B cell (primary cell): ENCODE data around the gene MAGI2. TPM values are rescaled to one million over a fixed set of nuclear protein-coding genes. Genes with fewer than 3 reads are reported as not detected.

Experiments
- ATAC-seq: fragments of 200-7000 bp; cut with Tn5 transposase; one replicate; pipeline ENCODE4 v1.10.0; 2021; ENCODE audit warnings: low read depth, mild to moderate bottlenecking, moderate number of reproducible peaks, moderate library complexity
- CTCF ChIA-PET: fragments of 350-600 bp; sonication (Branson Sonifier 250); formaldehyde crosslinking; loops from one replicate; lab custom pipeline; 2021; ENCODE audit warnings: antibody characterized with exemption, inconsistent platforms; lab: Charles Lee
- POLR2A ChIA-PET: fragments of 350-600 bp; sonication (Branson Sonifier 250); formaldehyde crosslinking; loops from one replicate; lab custom pipeline; 2021; ENCODE audit warnings: antibody characterized with exemption; lab: Charles Lee
- DNase-seq: peaks from one replicate; pipeline ENCODE4 v3.0.0; 2013
- H2AFZ ChIP-seq: 2 replicates; pipeline ENCODE4 v1.6.1; 2012; ENCODE audit warnings: mild to moderate bottlenecking, low read depth, low read length; ENCODE audit not compliant: insufficient read depth, poor library complexity, severe bottlenecking
- H3K27ac ChIP-seq, 2 donors: 1 replicate in 1 of 2; 2 replicates in 1 of 2; pipeline ENCODE4 v1.5.1; 2012 to 2013; ENCODE audit warnings: low read length in 2 of 2, mild to moderate bottlenecking in 2 of 2, moderate library complexity in 1 of 2
- H3K27me3 ChIP-seq, 4 experiments: fragments of 200-600 bp in 1 of 4; sonication (generic) in 1 of 4; replicated peaks in 1 of 4; 1 replicate in 2 of 4; 2 replicates in 2 of 4; pipeline versions ENCODE4 v1.6.1 to v1.7.0; 2013 to 2016; ENCODE audit warnings: low read length in 3 of 4, mild to moderate bottlenecking in 2 of 4, mixed read lengths in 1 of 4, moderate library complexity in 1 of 4; ENCODE audit not compliant: insufficient read depth in 4 of 4, control insufficient read depth in 3 of 4; ENCODE audit errors: control extremely low read depth in 1 of 4
- H3K36me3 ChIP-seq, 2 experiments: replicated peaks in 1 of 2; 1 replicate in 1 of 2; 2 replicates in 1 of 2; pipeline versions ENCODE4 v1.6.1 to v1.7.1; 2013; ENCODE audit warnings: low read length in 1 of 2; ENCODE audit not compliant: insufficient read depth in 2 of 2, control insufficient read depth in 1 of 2; ENCODE audit errors: control extremely low read depth in 1 of 2, extremely low read depth in 1 of 2
- H3K4me1 ChIP-seq, 2 donors: fragments of 200-600 bp in 1 of 2; sonication (generic) in 1 of 2; 1 replicate in 1 of 2; 2 replicates in 1 of 2; pipeline versions ENCODE4 v1.5.1 to v1.6.1; 2013 to 2017; ENCODE audit warnings: low read length in 2 of 2; ENCODE audit not compliant: control insufficient read depth in 2 of 2, insufficient read depth in 2 of 2
- H3K4me2 ChIP-seq: replicated peaks from 2 replicates; pipeline ENCODE3; 2012; ENCODE audit warnings: mild to moderate bottlenecking, low read depth, low read length; ENCODE audit not compliant: poor library complexity, severe bottlenecking
- H3K4me3 ChIP-seq, 5 experiments: fragments of 200-600 bp in 1 of 5; sonication (generic) in 1 of 5; 1 replicate in 3 of 5; 2 replicates in 2 of 5; pipeline versions ENCODE4 v1.5.1 to v1.7.0; 2011 to 2016; ENCODE audit warnings: low read length in 4 of 5, mild to moderate bottlenecking in 4 of 5, low read depth in 2 of 5, control low read depth in 1 of 5, moderate library complexity in 1 of 5; ENCODE audit not compliant: insufficient read depth in 1 of 5; ENCODE audit errors: control extremely low read depth in 1 of 5, extremely low read depth in 1 of 5
- H3K79me2 ChIP-seq: fragments of 200-600 bp; sonication (generic); one replicate; pipeline ENCODE4 v1.6.0; 2016; ENCODE audit warnings: low read length; ENCODE audit not compliant: control insufficient read depth, insufficient read depth
- H3K9ac ChIP-seq: fragments of 200-600 bp; sonication (generic); 2 replicates; pipeline ENCODE4 v1.6.1; 2017; ENCODE audit warnings: mild to moderate bottlenecking, low read length, moderate library complexity
- H3K9me3 ChIP-seq, 3 donors: one replicate each; pipeline versions ENCODE4 v1.6.1 to v1.7.1; 2013; ENCODE audit warnings: low read length in 2 of 3; ENCODE audit not compliant: control insufficient read depth in 2 of 3, insufficient read depth in 1 of 3; ENCODE audit errors: control extremely low read depth in 1 of 3
- H4K20me1 ChIP-seq: 2 replicates; pipeline ENCODE4 v1.6.0; 2012; ENCODE audit warnings: mild to moderate bottlenecking, low read length; ENCODE audit not compliant: insufficient read depth, control insufficient read depth, poor library complexity, severe bottlenecking
- H3K27ac Mint-ChIP-seq: one replicate; pipeline ENCODE4 v1.8.0; 2021; ENCODE audit warnings: mixed read lengths
- H3K27me3 Mint-ChIP-seq: one replicate; pipeline ENCODE4 v1.8.0; 2021; ENCODE audit warnings: mixed read lengths
- H3K4me1 Mint-ChIP-seq: one replicate; pipeline ENCODE4 v1.8.0; 2021; ENCODE audit warnings: mixed read lengths
- H3K4me3 Mint-ChIP-seq: one replicate; pipeline ENCODE4 v1.8.0; 2021; ENCODE audit warnings: mixed read lengths
- H3K9me3 Mint-ChIP-seq: one replicate; pipeline ENCODE4 v1.8.0; 2022; ENCODE audit warnings: mixed read lengths; ENCODE audit not compliant: insufficient read depth
- EZH2 ChIP-seq: IDR thresholded peaks from 2 replicates; pipeline ENCODE4 v1.6.1; 2012; ENCODE audit warnings: borderline replicate concordance, low read depth, mild to moderate bottlenecking, moderate library complexity, low read length; ENCODE audit not compliant: insufficient read depth, poor library complexity, severe bottlenecking
- WGBS: methylation state at CpG from one replicate; pipeline ENCODE4 v1.1.5; 2013; ENCODE audit warnings: missing lambda C conversion rate; ENCODE audit not compliant: insufficient coverage; 5-methylcytosine and 5-hydroxymethylcytosine counted together
- intact Hi-C: fragments of 100-400 bp; cut with micrococcal nuclease; formaldehyde crosslinking; loops from one replicate; pipeline ENCODE4 v1.10.0; 2022
- polyA plus RNA-seq: library from polyadenylated mRNA; depleted of rRNA; stranded (reverse); fragments of >200 nt; gene quantifications from 2 replicates; pipeline ENCODE4 v1.2.3, GENCODE V29; 2012
- total RNA-seq, 2 donors: library from RNA; stranded (reverse); fragments of 120-200 nt in 1 of 2; gene quantifications; 1 replicate in 1 of 2; 2 replicates in 1 of 2; pipeline versions ENCODE4 v1.2.3 to v1.2.4, GENCODE V29; 2013 to 2022
- TF ChIP-seq, protein P1 (sequence below): fragments of 200-600 bp; IDR thresholded peaks from one replicate; pipeline ENCODE4 v1.8.0; 2022; ENCODE audit warnings: antibody characterized with exemption, mild to moderate bottlenecking

MAGI2 gene
- total and polyA plus RNA-seq, 2 donors (not counting 1 experiment from before 2014, with no cell fraction given) = 0.16 to 0.64 TPM

DNA sequence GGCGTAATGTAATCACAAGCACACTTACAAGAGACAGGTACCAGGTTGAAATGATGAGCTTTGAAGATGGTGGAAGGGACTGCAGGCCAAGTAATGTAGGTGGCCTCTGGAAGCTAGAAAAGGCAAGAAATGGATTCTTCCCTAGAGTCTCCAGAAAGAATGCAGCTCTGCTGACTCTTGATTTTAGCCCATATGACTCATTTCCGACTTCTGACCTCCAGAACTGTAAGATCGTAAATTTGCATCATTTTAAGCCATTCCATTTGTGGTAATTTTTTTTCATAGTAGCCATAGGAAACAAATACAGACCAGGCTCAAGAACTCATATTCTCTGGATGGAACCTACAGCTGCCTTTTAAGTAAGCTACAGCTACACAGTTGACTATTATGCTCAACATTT lies 315.5 kb downstream of the MAGI2 start:
- DNase-seq = no peak
- no peak overlapping the region for H3K4me2 ChIP-seq
- no peaks in the 10 kb centered on the region for H3K27me3 Mint-ChIP-seq
- H3K4me1 Mint-ChIP-seq = no peaks in the 10 kb centered on the region
- no peak overlapping the region for H3K9ac ChIP-seq
- H3K27me3 ChIP-seq = no peaks in the 10 kb centered on the region
- H3K9me3 Mint-ChIP-seq = peaks cover 4% of the 10 kb centered on the region
- no peak overlapping the region for H3K27ac Mint-ChIP-seq
- no peak overlapping the region for H3K27ac ChIP-seq
- no peak for ATAC-seq
- H3K79me2 ChIP-seq = no peaks in the 10 kb centered on the region
- no peaks in the 10 kb centered on the region for H3K36me3 ChIP-seq
- no peak overlapping the region for H3K4me3 ChIP-seq
- no peaks in the 10 kb centered on the region for H4K20me1 ChIP-seq
- ChIA-PET CTCF (no interaction called here), POLR2A (no interaction called here)
- no peak overlapping the region for H3K4me3 Mint-ChIP-seq
- no peak for TF ChIP-seq EZH2
- TF ChIP-seq, protein P1, sequence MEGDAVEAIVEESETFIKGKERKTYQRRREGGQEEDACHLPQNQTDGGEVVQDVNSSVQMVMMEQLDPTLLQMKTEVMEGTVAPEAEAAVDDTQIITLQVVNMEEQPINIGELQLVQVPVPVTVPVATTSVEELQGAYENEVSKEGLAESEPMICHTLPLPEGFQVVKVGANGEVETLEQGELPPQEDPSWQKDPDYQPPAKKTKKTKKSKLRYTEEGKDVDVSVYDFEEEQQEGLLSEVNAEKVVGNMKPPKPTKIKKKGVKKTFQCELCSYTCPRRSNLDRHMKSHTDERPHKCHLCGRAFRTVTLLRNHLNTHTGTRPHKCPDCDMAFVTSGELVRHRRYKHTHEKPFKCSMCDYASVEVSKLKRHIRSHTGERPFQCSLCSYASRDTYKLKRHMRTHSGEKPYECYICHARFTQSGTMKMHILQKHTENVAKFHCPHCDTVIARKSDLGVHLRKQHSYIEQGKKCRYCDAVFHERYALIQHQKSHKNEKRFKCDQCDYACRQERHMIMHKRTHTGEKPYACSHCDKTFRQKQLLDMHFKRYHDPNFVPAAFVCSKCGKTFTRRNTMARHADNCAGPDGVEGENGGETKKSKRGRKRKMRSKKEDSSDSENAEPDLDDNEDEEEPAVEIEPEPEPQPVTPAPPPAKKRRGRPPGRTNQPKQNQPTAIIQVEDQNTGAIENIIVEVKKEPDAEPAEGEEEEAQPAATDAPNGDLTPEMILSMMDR = no peak
- WGBS = 80% methylated on average over 1 of the region's 3 CpGs
- intact Hi-C loops = no loop called here
- H3K4me1 ChIP-seq = no peaks in the 10 kb centered on the region
- peaks cover 0 to 4% (median 0%) of the 10 kb centered on the region in 3 donors for H3K9me3 ChIP-seq
- no peak overlapping the region for H2AFZ ChIP-seq

GRCh38 chr7:79132844-79133451 lies 320.5 kb downstream of the MAGI2 start:
- no peaks in the 10 kb centered on the region for H3K4me1 ChIP-seq
- TF ChIP-seq, protein P1 = no peak
- TF ChIP-seq EZH2 = no peak
- ATAC-seq (no peak), DNase-seq (no peak)
- Mint-ChIP-seq H3K4me3 (no peak overlapping the region), H3K4me1 (no peaks in the 10 kb centered on the region), H3K27me3 (no peaks in the 10 kb centered on the region), H3K27ac (no peak overlapping the region), H3K9me3 (peaks cover 2% of the 10 kb centered on the region)
- H3K79me2 ChIP-seq = no peaks in the 10 kb centered on the region
- H3K9me3 ChIP-seq = peaks cover 0 to 3% (median 0%) of the 10 kb centered on the region in 3 donors
- ChIA-PET POLR2A (no interaction called here), CTCF (no interaction called here)
- H2AFZ ChIP-seq = no peak overlapping the region
- no peak overlapping the region for H3K9ac ChIP-seq
- 100% methylated on average over 1 of the region's 4 CpGs for WGBS
- no peaks in the 10 kb centered on the region for H3K36me3 ChIP-seq
- no peak overlapping the region for H3K4me3 ChIP-seq
- H3K27me3 ChIP-seq = no peaks in the 10 kb centered on the region
- no peak overlapping the region for H3K27ac ChIP-seq
- intact Hi-C loops = no loop called here
- no peak overlapping the region for H3K4me2 ChIP-seq
- no peaks in the 10 kb centered on the region for H4K20me1 ChIP-seq
